VCaP (cell line): ENCODE data around the gene TMEFF1.

Experiments
- H3K27ac ChIP-seq: fragments of 450-650 bp; 2 replicates; pipeline ENCODE4 v1.5.1; 2017
- CTCF ChIP-seq: fragments of 450-650 bp; conservative IDR thresholded peaks from 2 replicates; pipeline ENCODE4 v1.5.1; 2017; ENCODE audit warnings: mild to moderate bottlenecking, moderate library complexity

Gene TMEFF1

GRCh38 chr9:100580257-100580656 is 107.3 kb downstream of the TMEFF1 start:
- no peak for TF ChIP-seq CTCF
- H3K27ac ChIP-seq = no peak overlapping the region

GRCh38 chr9:100581081-100581480 is 108.1 kb downstream of the TMEFF1 start:
- no peak for TF ChIP-seq CTCF
- H3K27ac ChIP-seq = no peak overlapping the region

- H3K27ac ChIP-seq = no peak overlapping the region
- no peak for TF ChIP-seq CTCF
Observed at GRCh38 chr9:100581661-100582060, 108.7 kb downstream of the TMEFF1 start.

- TF ChIP-seq CTCF = no peak
- H3K27ac ChIP-seq = no peak overlapping the region
Observed at GRCh38 chr9:100583014-100583802, 110.3 kb downstream of the TMEFF1 start.

- no peak overlapping the region for H3K27ac ChIP-seq
- TF ChIP-seq CTCF = no peak
Observed at GRCh38 chr9:100584951-100585350, 112.0 kb downstream of the TMEFF1 start.

- H3K27ac ChIP-seq = no peak overlapping the region
- no peak for TF ChIP-seq CTCF
Observed at GRCh38 chr9:100586093-100586492, 113.1 kb downstream of the TMEFF1 start.

- no peak overlapping the region for H3K27ac ChIP-seq
- no peak for TF ChIP-seq CTCF
Observed at GRCh38 chr9:100587375-100587774, 114.4 kb downstream of the TMEFF1 start.
